Tibial nerve (tissue), 4 donors: Measurements from ENCODE around the gene MBOAT7. TPM values are rescaled to one million over a fixed set of nuclear protein-coding genes. Genes with fewer than 3 reads are reported as not detected.

Experiments used
- DNase-seq, 2 donors: peaks; one replicate each; pipeline ENCODE4 v3.0.0-alpha.2; 2019; ENCODE audit warnings: low spot score in 2 of 2
- H3K27ac ChIP-seq, 4 donors: fragments of 200-600 bp; sonication (generic) in 3 of 4; one replicate each; pipeline ENCODE4 v1.5.1; 2017 to 2019; ENCODE audit warnings: mild to moderate bottlenecking in 1 of 4
- H3K27me3 ChIP-seq, 2 donors: fragments of 200-600 bp; sonication (generic) in 1 of 2; one replicate each; pipeline versions ENCODE4 v1.5.1 to v1.6.0; 2017 to 2019
- H3K36me3 ChIP-seq, 3 donors: fragments of 200-600 bp; sonication (generic); one replicate each; pipeline ENCODE4 v1.5.1; 2018 to 2019
- H3K4me1 ChIP-seq, 4 donors: fragments of 200-600 bp; sonication (generic) in 3 of 4; one replicate each; pipeline ENCODE4 v1.5.1; 2017 to 2019
- H3K4me3 ChIP-seq, 4 donors: fragments of 200-600 bp; sonication (generic) in 3 of 4; one replicate each; pipeline ENCODE4 v1.5.1; 2017 to 2019; ENCODE audit warnings: mild to moderate bottlenecking in 1 of 4, moderate library complexity in 1 of 4
- H3K9me3 ChIP-seq, 4 donors: fragments of 200-600 bp; sonication (generic) in 3 of 4; one replicate each; pipeline ENCODE4 v1.5.1; 2017 to 2019
- CTCF ChIP-seq, 5 experiments: fragments of 200-600 bp in 3 of 5; fragments of 450-650 bp in 2 of 5; sonication (generic) in 3 of 5; IDR thresholded peaks; one replicate each; pipeline ENCODE4 v1.5.1; 2016 to 2019; ENCODE audit warnings: antibody characterized with exemption in 5 of 5, mild to moderate bottlenecking in 3 of 5, moderate library complexity in 2 of 5
- EP300 ChIP-seq, 2 donors: sonication (generic); formaldehyde crosslinking; IDR thresholded peaks; one replicate each; pipeline ENCODE4 v1.6.1; 2017; ENCODE audit warnings: antibody characterized with exemption in 2 of 2, mild to moderate bottlenecking in 1 of 2
- POLR2A ChIP-seq, 2 donors: fragments of 450-650 bp; IDR thresholded peaks; one replicate each; pipeline ENCODE4 v1.6.1; 2017; ENCODE audit warnings: antibody characterized with exemption in 2 of 2, mild to moderate bottlenecking in 2 of 2, moderate library complexity in 2 of 2
- WGBS, 2 donors: methylation state at CpG; one replicate each; pipeline ENCODE4 v1.1.5; 2018; 5-methylcytosine and 5-hydroxymethylcytosine counted together
- total RNA-seq, 4 donors: library from RNA; depleted of rRNA; stranded (reverse); fragments of >200 nt; gene quantifications; one replicate each; pipeline ENCODE4 v1.1.0, GENCODE V29; 2016

MBOAT7 gene
- total RNA-seq, 4 donors from 2014 or later = 45.0 to 94.5 (median 50.2) TPM

GRCh38 chr19:54180691-54181091 lies 8.7 kb downstream of the MBOAT7 start:
- WGBS, 2 donors = 93% methylated on average over 37 of the region's 37 CpGs
- TF ChIP-seq POLR2A (IDR thresholded peaks at IDR 0.05) = no peak
- no peak for TF ChIP-seq EP300 (IDR thresholded peaks at IDR 0.05)
- TF ChIP-seq CTCF (IDR thresholded peaks at IDR 0.05) = no peak
- no peak overlapping the region for H3K27ac ChIP-seq
- peaks cover 0 to 61% (median 0%) of the 10 kb centered on the region in 3 donors for H3K36me3 ChIP-seq
- H3K4me1 ChIP-seq = no peaks in the 10 kb centered on the region
- no peak for DNase-seq
- no peak overlapping the region for H3K4me3 ChIP-seq
- H3K27me3 ChIP-seq = no peaks in the 10 kb centered on the region
- H3K9me3 ChIP-seq = no peaks in the 10 kb centered on the region

GRCh38 chr19:54179921-54180461 lies 9.4 kb downstream of the MBOAT7 start:
- H3K4me3 ChIP-seq = no peak overlapping the region
- peaks cover 0 to 66% (median 0%) of the 10 kb centered on the region in 3 donors for H3K36me3 ChIP-seq
- no peak for DNase-seq
- WGBS, 2 donors = 33 to 41% methylated on average over 10 of the region's 10 CpGs
- no peaks in the 10 kb centered on the region for H3K9me3 ChIP-seq
- H3K27ac ChIP-seq = no peak overlapping the region
- no peaks in the 10 kb centered on the region for H3K27me3 ChIP-seq
- H3K4me1 ChIP-seq = no peaks in the 10 kb centered on the region
- TF ChIP-seq CTCF (IDR thresholded peaks at IDR 0.05) = peak in 1 of 5 experiments; percentile 12
- TF ChIP-seq EP300 (IDR thresholded peaks at IDR 0.05) = no peak

GRCh38 chr19:54179262-54179852 lies 10.0 kb downstream of the MBOAT7 start:
- H3K27ac ChIP-seq = no peak overlapping the region
- H3K9me3 ChIP-seq = no peaks in the 10 kb centered on the region
- WGBS, 2 donors = 74 to 84% methylated on average over 10 of the region's 10 CpGs
- no peak overlapping the region for H3K4me3 ChIP-seq
- H3K27me3 ChIP-seq = no peaks in the 10 kb centered on the region
- peaks cover 0 to 66% (median 0%) of the 10 kb centered on the region in 3 donors for H3K36me3 ChIP-seq
- DNase-seq = no peak
- no peaks in the 10 kb centered on the region for H3K4me1 ChIP-seq
- TF ChIP-seq POLR2A (IDR thresholded peaks at IDR 0.05) (no peak), CTCF (IDR thresholded peaks at IDR 0.05) (no peak), EP300 (IDR thresholded peaks at IDR 0.05) (no peak)

- no peaks in the 10 kb centered on the region for H3K27me3 ChIP-seq
- peaks cover 0 to 65% (median 0%) of the 10 kb centered on the region in 3 donors for H3K36me3 ChIP-seq
- H3K4me1 ChIP-seq = no peaks in the 10 kb centered on the region
- no peak overlapping the region for H3K27ac ChIP-seq
- H3K4me3 ChIP-seq = no peak overlapping the region
- WGBS, 2 donors = 71 to 76% methylated on average over 21 to 23 of the region's 23 CpGs
- no peak for DNase-seq
- TF ChIP-seq EP300 (IDR thresholded peaks at IDR 0.05) = no peak
- no peak for TF ChIP-seq POLR2A (IDR thresholded peaks at IDR 0.05)
- TF ChIP-seq CTCF (IDR thresholded peaks at IDR 0.05) = no peak
- no peaks in the 10 kb centered on the region for H3K9me3 ChIP-seq
Observed at GRCh38 chr19:54178581-54179261, 10.7 kb downstream of the MBOAT7 start.
